CD4-positive, alpha-beta memory T cell (primary cell): ENCODE data around the gene UCHL5. TPM values are rescaled to one million over a fixed set of nuclear protein-coding genes. Genes with fewer than 3 reads are reported as not detected.

Source experiments
- CTCF ChIA-PET: fragments of 350-600 bp; sonication (Branson Sonifier 250); formaldehyde crosslinking; loops from one replicate; lab custom pipeline; 2021; ENCODE audit warnings: inconsistent platforms; ENCODE audit not compliant: partially characterized antibody; lab: Charles Lee
- POLR2A ChIA-PET: fragments of 350-600 bp; sonication (Branson Sonifier 250); formaldehyde crosslinking; loops from one replicate; lab custom pipeline; 2021; ENCODE audit not compliant: partially characterized antibody; lab: Charles Lee
- DNase-seq, 5 donors: peaks; one replicate each; pipeline versions ENCODE4 v3.0.0 to v3.0.0-alpha.2; 2020 to 2022; ENCODE audit warnings: mixed read lengths in 1 of 5
- H3K27ac ChIP-seq: one replicate; pipeline ENCODE4 v1.7.0; 2013; ENCODE audit warnings: low read depth, low read length
- H3K27me3 ChIP-seq: 2 replicates; pipeline ENCODE4 v1.7.0; 2013; ENCODE audit warnings: mild to moderate bottlenecking, low read length, moderate library complexity; ENCODE audit not compliant: insufficient read depth
- H3K36me3 ChIP-seq: 2 replicates; pipeline ENCODE4 v1.7.0; 2013; ENCODE audit warnings: mild to moderate bottlenecking, low read length, moderate library complexity; ENCODE audit not compliant: insufficient read depth
- H3K4me1 ChIP-seq: 2 replicates; pipeline ENCODE4 v1.7.0; 2013; ENCODE audit warnings: mild to moderate bottlenecking, low read length, moderate library complexity; ENCODE audit not compliant: insufficient read depth
- H3K4me3 ChIP-seq, 2 donors: one replicate each; pipeline ENCODE4 v1.7.0; 2013; ENCODE audit warnings: low read length in 2 of 2, mild to moderate bottlenecking in 1 of 2
- H3K9me3 ChIP-seq, 2 donors: one replicate each; pipeline ENCODE4 v1.7.0; 2013; ENCODE audit warnings: low read length in 2 of 2, control low read depth in 1 of 2; ENCODE audit not compliant: control insufficient read depth in 1 of 2
- H3K27ac Mint-ChIP-seq, 7 donors: one replicate each; pipeline ENCODE4 v1.8.0; 2020 to 2021; ENCODE audit warnings: mixed read lengths in 7 of 7, mild to moderate bottlenecking in 6 of 7, inconsistent platforms in 3 of 7, moderate library complexity in 3 of 7
- H3K27me3 Mint-ChIP-seq, 2 donors: one replicate each; pipeline ENCODE4 v1.8.0; 2020 to 2021; ENCODE audit warnings: mixed read lengths in 2 of 2
- H3K36me3 Mint-ChIP-seq, 2 donors: one replicate each; pipeline ENCODE4 v1.8.0; 2020 to 2021; ENCODE audit warnings: mixed read lengths in 2 of 2, inconsistent platforms in 1 of 2, mild to moderate bottlenecking in 1 of 2
- H3K4me1 Mint-ChIP-seq, 4 donors: one replicate each; pipeline ENCODE4 v1.8.0; 2020 to 2021; ENCODE audit warnings: mixed read lengths in 4 of 4, mild to moderate bottlenecking in 1 of 4
- H3K4me3 Mint-ChIP-seq, 8 donors: one replicate each; pipeline ENCODE4 v1.8.0; 2020 to 2021; ENCODE audit warnings: mixed read lengths in 8 of 8, mild to moderate bottlenecking in 7 of 8, moderate library complexity in 6 of 8, inconsistent platforms in 3 of 8
- H3K9me3 Mint-ChIP-seq, 8 donors: one replicate each; pipeline ENCODE4 v1.8.0; 2020 to 2021; ENCODE audit warnings: mixed read lengths in 8 of 8, mild to moderate bottlenecking in 5 of 8, inconsistent platforms in 3 of 8, moderate library complexity in 1 of 8
- intact Hi-C: fragments of 100-400 bp; cut with micrococcal nuclease; formaldehyde crosslinking; loops from one replicate; pipeline ENCODE4 v1.15.1; 2023
- polyA plus RNA-seq, 2 donors: library from polyadenylated mRNA; unstranded; fragments of 300-500 nt; fragmentation: Illumina TruSeq; gene quantifications; one replicate each; pipeline ENCODE4 v1.2.3, GENCODE V29; 2021
- total RNA-seq, 2 experiments: library from RNA; stranded (reverse); gene quantifications; one replicate each; pipeline ENCODE4 v1.2.3, GENCODE V29; 2021

Gene UCHL5
- total and polyA plus RNA-seq, 4 experiments from 2014 or later: 31.2 to 72.8 (median 40.3) TPM

- Mint-ChIP-seq H3K4me1 (peaks cover 19 to 30% (median 24%) of the 10 kb centered on the region in 4 donors), H3K36me3 (peaks cover 3 to 20% of the 10 kb centered on the region in 2 donors), H3K27me3 (no peaks in the 10 kb centered on the region), H3K27ac (peak overlapping the region in 5 of 7 donors; percentile 55 to 93 (median 80)), H3K9me3 (no peaks in the 10 kb centered on the region), H3K4me3 (peak overlapping the region; percentile 94 to 98 (median 95))
- DNase-seq: no peak
- peaks cover 8% of the 10 kb centered on the region for H3K36me3 ChIP-seq
- POLR2A ChIA-PET: interaction anchor here (0.6 to 5.8 kb wide), 6 partner anchors 18 to 1186 kb away, joined by 3 to 44 read pairs (median 6); partner anchors contain the start of genes CDC73, RO60 and UCHL5
- peaks cover 18% of the 10 kb centered on the region for H3K4me1 ChIP-seq
- intact Hi-C loops: no loop called here
- H3K9me3 ChIP-seq: no peaks in the 10 kb centered on the region
- H3K27ac ChIP-seq: peak overlapping the region; percentile 59
- H3K27me3 ChIP-seq: no peaks in the 10 kb centered on the region
- H3K4me3 ChIP-seq: peak overlapping the region; percentile 65 to 94
- CTCF ChIA-PET: interaction anchor here (1.0 to 2.3 kb wide), 3 partner anchors 18 to 45 kb away, joined by 3 to 10 read pairs (median 8); partner anchors contain the start of genes CDC73, RO60 and UCHL5
Measured at GRCh38 chr1:193103759-193104501, 44.8 kb upstream of the UCHL5 start.

- Histone ChIP-seq H3K4me3 (no peak overlapping the region), H3K27ac (no peak overlapping the region), H3K36me3 (peaks cover 8% of the 10 kb centered on the region), H3K27me3 (no peaks in the 10 kb centered on the region), H3K4me1 (peaks cover 18% of the 10 kb centered on the region), H3K9me3 (no peaks in the 10 kb centered on the region)
- DNase-seq: no peak
- POLR2A ChIA-PET: interaction anchor here (5.8 kb wide), 1 partner anchor 19 kb away, joined by 44 read pairs; the partner anchor contains the start of gene CDC73
- Mint-ChIP-seq H3K4me3 (no peak overlapping the region), H3K27me3 (no peaks in the 10 kb centered on the region), H3K4me1 (peaks cover 22 to 34% (median 27%) of the 10 kb centered on the region in 4 donors), H3K27ac (peak overlapping the region in 2 of 7 donors; percentile 30 to 57), H3K9me3 (no peaks in the 10 kb centered on the region), H3K36me3 (peaks cover 8 to 27% of the 10 kb centered on the region in 2 donors)
- intact Hi-C loops: no loop called here
- CTCF ChIA-PET: no interaction called here
Measured at GRCh38 chr1:193102662-193103061, 43.5 kb upstream of the UCHL5 start.

GRCh38 chr1:193094112-193094511 is 35.0 kb upstream of the UCHL5 start:
- CTCF ChIA-PET: no interaction called here
- H3K27ac ChIP-seq: no peak overlapping the region
- peaks cover 4 to 12% (median 8%) of the 10 kb centered on the region in 4 donors for H3K4me1 Mint-ChIP-seq

GRCh38 chr1:193090865-193091264 is 31.7 kb upstream of the UCHL5 start:
- no peaks in the 10 kb centered on the region for H3K4me1 ChIP-seq
- CTCF ChIA-PET: no interaction called here
- POLR2A ChIA-PET: no interaction called here
- no peaks in the 10 kb centered on the region for H3K27me3 ChIP-seq
- peaks cover 11 to 32% of the 10 kb centered on the region in 2 donors for H3K36me3 Mint-ChIP-seq
- H3K36me3 ChIP-seq: peaks cover 6% of the 10 kb centered on the region
- DNase-seq: no peak
- H3K4me3 Mint-ChIP-seq: no peak overlapping the region
- H3K4me1 Mint-ChIP-seq: peaks cover 0 to 2% (median 0%) of the 10 kb centered on the region in 4 donors
- no peaks in the 10 kb centered on the region for H3K9me3 ChIP-seq
- no peaks in the 10 kb centered on the region for H3K27me3 Mint-ChIP-seq
- no peaks in the 10 kb centered on the region for H3K9me3 Mint-ChIP-seq
- intact Hi-C loops: no loop called here
- H3K4me3 ChIP-seq: no peak overlapping the region
- H3K27ac Mint-ChIP-seq: peak overlapping the region in 1 of 7 donors; percentile 11
- H3K27ac ChIP-seq: no peak overlapping the region

More at GRCh38 chr1:193094112-193094511, 35.0 kb upstream of the UCHL5 start:
- H3K4me3 Mint-ChIP-seq: no peak overlapping the region
- peaks cover 9% of the 10 kb centered on the region for H3K36me3 ChIP-seq
- POLR2A ChIA-PET: no interaction called here
- H3K4me3 ChIP-seq: no peak overlapping the region
- peak overlapping the region in 3 of 7 donors; percentile 16 to 36 (median 25) for H3K27ac Mint-ChIP-seq
- H3K27me3 Mint-ChIP-seq: no peaks in the 10 kb centered on the region
- peaks cover 26 to 50% of the 10 kb centered on the region in 2 donors for H3K36me3 Mint-ChIP-seq
- H3K9me3 ChIP-seq: no peaks in the 10 kb centered on the region
- intact Hi-C loops: no loop called here
- no peaks in the 10 kb centered on the region for H3K27me3 ChIP-seq
- no peaks in the 10 kb centered on the region for H3K9me3 Mint-ChIP-seq
- no peaks in the 10 kb centered on the region for H3K4me1 ChIP-seq
- no peak for DNase-seq

GRCh38 chr1:193087893-193088292 is 28.7 kb upstream of the UCHL5 start:
- peaks cover 29 to 38% of the 10 kb centered on the region in 2 donors for H3K36me3 Mint-ChIP-seq
- ChIA-PET CTCF (no interaction called here), POLR2A (interaction anchor here (1.1 kb wide), 1 partner anchor 30 kb away, joined by 3 read pairs; no protein-coding TSS in a partner anchor)
- Histone ChIP-seq H3K9me3 (no peaks in the 10 kb centered on the region), H3K4me3 (no peak overlapping the region), H3K27ac (no peak overlapping the region), H3K36me3 (peaks cover 18% of the 10 kb centered on the region), H3K4me1 (no peaks in the 10 kb centered on the region), H3K27me3 (no peaks in the 10 kb centered on the region)
- no peak overlapping the region for H3K4me3 Mint-ChIP-seq
- intact Hi-C loops: no loop called here
- H3K27ac Mint-ChIP-seq: peak overlapping the region in 1 of 7 donors; percentile 65
- no peak for DNase-seq
- no peaks in the 10 kb centered on the region for H3K9me3 Mint-ChIP-seq
- H3K27me3 Mint-ChIP-seq: no peaks in the 10 kb centered on the region
- peaks cover 0 to 6% (median 0%) of the 10 kb centered on the region in 4 donors for H3K4me1 Mint-ChIP-seq

GRCh38 chr1:193086342-193086741 is 27.2 kb upstream of the UCHL5 start:
- peaks cover 26% of the 10 kb centered on the region for H3K36me3 ChIP-seq
- no peak overlapping the region for H3K4me3 Mint-ChIP-seq
- no peaks in the 10 kb centered on the region for H3K27me3 ChIP-seq
- POLR2A ChIA-PET: no interaction called here
- CTCF ChIA-PET: no interaction called here
- no peaks in the 10 kb centered on the region for H3K4me1 ChIP-seq
- no peaks in the 10 kb centered on the region for H3K9me3 Mint-ChIP-seq
- H3K9me3 ChIP-seq: no peaks in the 10 kb centered on the region
- no peak overlapping the region for H3K27ac ChIP-seq
- intact Hi-C loops: no loop called here
- no peak overlapping the region for H3K4me3 ChIP-seq
- H3K27me3 Mint-ChIP-seq: no peaks in the 10 kb centered on the region
- no peak for DNase-seq
- H3K4me1 Mint-ChIP-seq: peaks cover 0 to 6% (median 0%) of the 10 kb centered on the region in 4 donors
- H3K27ac Mint-ChIP-seq: peak overlapping the region in 1 of 7 donors; percentile 22
- peaks cover 42 to 45% of the 10 kb centered on the region in 2 donors for H3K36me3 Mint-ChIP-seq

- Mint-ChIP-seq H3K4me1 (peaks cover 0 to 7% (median 0%) of the 10 kb centered on the region in 4 donors), H3K36me3 (peaks cover 46 to 51% of the 10 kb centered on the region in 2 donors), H3K4me3 (no peak overlapping the region), H3K9me3 (no peaks in the 10 kb centered on the region), H3K27ac (peak overlapping the region in 1 of 7 donors; percentile 27), H3K27me3 (no peaks in the 10 kb centered on the region)
- Histone ChIP-seq H3K9me3 (no peaks in the 10 kb centered on the region), H3K27me3 (no peaks in the 10 kb centered on the region), H3K4me3 (no peak overlapping the region), H3K36me3 (peaks cover 33% of the 10 kb centered on the region), H3K27ac (no peak overlapping the region), H3K4me1 (no peaks in the 10 kb centered on the region)
- CTCF ChIA-PET: interaction anchor here (1.1 to 1.7 kb wide), 3 partner anchors 8 to 38 kb away, joined by 3 to 6 read pairs (median 5); no protein-coding TSS in a partner anchor
- POLR2A ChIA-PET: interaction anchor here (0.6 to 1.2 kb wide), 2 partner anchors 27 to 77 kb away, joined by 3 to 7 read pairs; partner anchors contain the start of gene UCHL5
- intact Hi-C loops: no loop called here
- no peak for DNase-seq
Measured at GRCh38 chr1:193085263-193085662, 26.1 kb upstream of the UCHL5 start.
